Jurkat, Clone E6-1 (cell line): ENCODE results near the gene DOCK11. TPM values are rescaled to one million over a fixed set of nuclear protein-coding genes. Genes with fewer than 3 reads are reported as not detected.
"Not testable (repeated sequence)": the region's sequence is repeated elsewhere in the genome, so short reads cannot be mapped to it uniquely, and the experiment has no call there.

Experiments
- DNase-seq: peaks from one replicate; pipeline ENCODE4 v3.0.0-alpha.2; 2011; ENCODE audit warnings: low read depth, low spot score
- H3K4me3 ChIP-seq: 2 replicates; pipeline ENCODE4 v1.5.1; 2011; ENCODE audit warnings: mild to moderate bottlenecking, low read length, control low read depth, moderate library complexity
- polyA plus RNA-seq: library from polyadenylated mRNA; unstranded; fragments of >200 nt; gene quantifications from one replicate; pipeline ENCODE4 v1.2.1, GENCODE V29; 2012; ENCODE audit warnings: missing spikeins; ENCODE audit not compliant: insufficient read length, insufficient read depth

DOCK11 gene
- polyA plus RNA-seq = 14.4 TPM

GRCh38 chrX:118495061-118495921 is at the start of gene DOCK11:
TSS of gene DOCK11 (plus strand) at chrX:118495815. CDS start at chrX:118495972, 157 bp downstream.
- H3K4me3 ChIP-seq = peak within 1 kb of the TSS; percentile 70
- peak; percentile 83 for DNase-seq

DNA sequence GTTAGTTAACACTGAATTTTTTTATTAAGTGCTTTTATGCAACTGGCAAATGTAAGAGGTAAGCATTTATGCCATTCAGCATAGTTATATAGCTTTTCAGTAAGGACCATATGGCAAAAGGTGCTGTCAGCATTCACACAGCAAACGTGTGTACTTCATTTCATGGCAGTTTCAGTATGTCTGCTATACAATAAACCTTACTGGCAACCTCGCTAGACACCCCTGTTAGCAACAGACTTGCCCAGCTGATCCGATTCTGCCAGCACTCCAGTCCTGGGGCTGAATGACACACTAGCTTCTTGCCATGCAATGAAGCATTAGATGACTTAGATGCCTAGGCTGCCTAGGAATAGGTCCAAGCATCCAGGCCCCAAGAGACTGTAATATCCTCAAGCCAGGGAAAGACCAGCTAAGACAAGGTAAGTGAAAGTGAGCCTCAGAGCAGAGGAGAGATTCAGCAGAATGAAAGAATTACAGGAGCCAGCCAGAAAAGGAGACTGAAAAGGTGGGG is 47.3 kb upstream of the DOCK11 start:
- no peak for DNase-seq
- H3K4me3 ChIP-seq = no peak overlapping the region

DNA sequence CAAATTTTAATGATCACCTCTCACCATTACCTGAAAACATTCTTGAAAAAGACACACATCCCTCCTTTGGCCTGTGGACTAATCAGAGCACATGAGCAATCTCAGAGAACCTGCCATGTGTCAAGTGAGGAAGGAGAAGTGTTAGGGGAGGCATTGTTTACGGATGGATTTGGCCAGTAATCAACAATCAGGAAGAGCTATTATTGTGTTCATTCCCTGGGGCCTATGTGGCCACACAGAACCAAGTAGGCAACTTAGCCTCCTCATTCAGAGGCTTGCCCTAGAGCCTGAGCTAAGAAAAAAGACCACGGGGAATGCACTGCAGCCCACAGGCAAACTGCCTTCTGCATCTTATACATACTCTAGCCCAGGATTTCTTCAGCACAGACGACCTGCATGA is 40.6 kb upstream of the DOCK11 start:
- DNase-seq = no peak

GRCh38 chrX:118459494-118459893 is 36.1 kb upstream of the DOCK11 start:
- no peak overlapping the region for H3K4me3 ChIP-seq
- DNase-seq = peak; percentile 15

More for the DNA sequence above, 40.6 kb upstream of the DOCK11 start:
- H3K4me3 ChIP-seq = no peak overlapping the region

- DNase-seq = no peak
- H3K4me3 ChIP-seq = no peak overlapping the region
These were observed 31.1 kb upstream of the DOCK11 start for GRCh38 chrX:118464501-118464900.

- no peak for DNase-seq
These were observed 27.5 kb upstream of the DOCK11 start for GRCh38 chrX:118468122-118468521.

GRCh38 chrX:118470721-118471347 is 24.8 kb upstream of the DOCK11 start:
- not testable (repeated sequence) for DNase-seq, H3K4me3 ChIP-seq

More at GRCh38 chrX:118468122-118468521, 27.5 kb upstream of the DOCK11 start:
- no peak overlapping the region for H3K4me3 ChIP-seq

DNA sequence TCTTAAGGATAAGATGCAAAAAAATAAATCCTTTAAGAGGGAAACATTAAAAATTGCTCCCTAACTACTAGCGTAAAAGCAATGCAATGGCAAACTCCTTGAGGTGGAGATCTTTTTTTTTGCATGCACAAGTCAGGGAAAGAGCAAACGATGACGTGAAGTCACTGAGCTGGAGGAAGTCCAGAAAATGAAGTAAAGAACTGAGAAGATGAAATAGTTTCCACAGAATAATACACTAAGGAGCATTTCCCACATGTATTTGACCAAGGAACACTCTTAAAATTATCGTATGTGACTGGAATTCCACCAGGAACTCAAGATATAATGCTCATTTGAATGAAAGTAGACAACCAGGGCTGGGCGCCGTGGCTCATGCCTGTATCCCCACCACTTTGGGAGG is 21.0 kb upstream of the DOCK11 start:
- DNase-seq = no peak
- H3K4me3 ChIP-seq = no peak overlapping the region

- no peak for DNase-seq
- no peak overlapping the region for H3K4me3 ChIP-seq
These were observed 19.7 kb upstream of the DOCK11 start for GRCh38 chrX:118475903-118476302.

GRCh38 chrX:118480172-118480571 is 15.4 kb upstream of the DOCK11 start:
- H3K4me3 ChIP-seq = no peak overlapping the region

DNA sequence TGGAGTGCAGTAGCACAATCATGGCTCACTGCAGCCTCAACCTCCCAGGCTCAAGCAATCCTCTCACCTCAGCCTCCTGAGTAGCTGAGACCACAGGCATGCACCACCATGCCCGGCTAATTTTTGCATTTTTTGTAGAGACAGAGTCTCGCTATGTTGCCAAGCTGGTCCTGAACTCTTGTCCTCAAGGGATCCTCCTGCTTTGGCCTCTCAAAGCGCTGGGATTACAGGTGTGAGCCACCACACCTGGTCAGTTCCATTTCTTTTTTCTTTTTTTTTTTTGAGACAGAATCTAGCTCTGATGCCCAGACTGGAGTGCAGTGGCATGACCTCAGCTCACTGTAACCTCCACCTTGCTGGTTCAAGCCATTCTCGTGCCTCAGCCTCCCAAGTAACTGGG is 13.2 kb upstream of the DOCK11 start:
- not testable (repeated sequence) for DNase-seq, H3K4me3 ChIP-seq

More at GRCh38 chrX:118480172-118480571, 15.4 kb upstream of the DOCK11 start:
- no peak for DNase-seq

DNA sequence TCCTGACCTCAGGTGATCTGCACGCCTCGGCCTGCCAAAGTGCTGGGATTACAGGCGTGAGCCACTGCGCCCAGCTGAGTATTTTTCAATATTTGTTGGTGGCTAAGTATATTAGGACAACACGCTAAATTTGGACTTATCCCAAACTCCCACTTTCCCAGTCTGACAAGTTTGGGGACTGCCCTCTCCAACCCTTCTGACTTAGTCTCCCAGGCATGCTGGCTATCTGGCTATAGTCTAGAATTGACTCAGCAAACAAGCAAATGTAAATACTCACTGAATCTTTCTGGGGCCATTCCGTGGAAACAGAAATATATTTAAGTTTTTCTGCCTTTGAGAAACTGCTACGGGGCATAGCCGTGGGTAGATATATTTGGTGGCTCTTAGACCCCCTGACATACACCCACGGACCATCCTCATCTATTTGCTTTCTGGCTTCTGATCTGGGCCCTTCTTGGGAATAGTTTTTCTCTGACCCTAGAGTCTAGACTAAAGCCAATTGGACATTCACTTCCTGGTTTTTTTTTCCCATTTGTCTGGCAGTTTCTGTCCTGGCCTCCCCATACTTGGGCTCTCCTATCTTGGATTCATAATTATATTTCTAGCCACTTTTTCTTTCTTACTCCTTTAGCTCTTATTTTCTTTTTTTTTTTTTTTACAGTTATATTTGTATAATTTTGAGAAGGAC is 11.3 kb upstream of the DOCK11 start:
- DNase-seq = no peak
- no peak overlapping the region for H3K4me3 ChIP-seq

DNA sequence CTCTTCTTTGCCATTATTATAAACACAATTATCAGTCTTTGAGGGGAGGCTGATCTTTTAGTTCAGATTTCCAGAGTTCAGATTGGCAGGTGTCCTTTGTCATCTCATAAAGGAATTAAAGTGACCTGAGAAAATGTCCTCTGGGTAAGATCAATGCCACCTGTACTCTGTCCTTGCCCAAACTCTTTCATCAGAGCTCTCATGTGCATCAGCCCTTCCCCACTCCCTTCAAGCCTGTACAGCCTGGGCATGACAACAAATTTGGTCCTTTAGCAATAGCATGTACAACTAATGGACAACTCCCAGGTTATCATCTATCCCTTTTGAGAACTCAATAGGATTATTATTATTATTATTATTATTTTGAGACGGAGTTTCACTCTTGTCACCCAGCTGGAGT is 8.9 kb upstream of the DOCK11 start:
- not testable (repeated sequence) for DNase-seq, H3K4me3 ChIP-seq

DNA sequence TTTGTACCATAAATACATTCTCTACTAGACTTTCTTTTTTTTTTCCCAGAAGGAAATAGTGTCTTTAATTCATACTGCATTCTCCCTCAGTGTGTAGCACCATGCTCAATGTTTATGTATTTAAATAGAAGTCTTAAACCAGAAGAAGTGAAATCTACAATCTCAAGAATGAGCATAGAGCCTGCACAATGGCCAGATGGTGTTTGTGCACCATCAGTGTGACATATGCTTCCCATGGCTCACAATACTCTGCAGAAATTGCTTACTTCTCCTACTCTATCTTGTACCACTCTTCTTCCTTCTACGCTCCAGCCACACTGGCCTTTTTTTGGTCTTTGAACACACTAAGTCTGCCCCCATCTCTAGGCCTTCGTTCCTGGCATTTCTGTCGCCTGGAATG is 2.6 kb upstream of the DOCK11 start:
- no peak for DNase-seq
- H3K4me3 ChIP-seq = no peak overlapping the region

DNA sequence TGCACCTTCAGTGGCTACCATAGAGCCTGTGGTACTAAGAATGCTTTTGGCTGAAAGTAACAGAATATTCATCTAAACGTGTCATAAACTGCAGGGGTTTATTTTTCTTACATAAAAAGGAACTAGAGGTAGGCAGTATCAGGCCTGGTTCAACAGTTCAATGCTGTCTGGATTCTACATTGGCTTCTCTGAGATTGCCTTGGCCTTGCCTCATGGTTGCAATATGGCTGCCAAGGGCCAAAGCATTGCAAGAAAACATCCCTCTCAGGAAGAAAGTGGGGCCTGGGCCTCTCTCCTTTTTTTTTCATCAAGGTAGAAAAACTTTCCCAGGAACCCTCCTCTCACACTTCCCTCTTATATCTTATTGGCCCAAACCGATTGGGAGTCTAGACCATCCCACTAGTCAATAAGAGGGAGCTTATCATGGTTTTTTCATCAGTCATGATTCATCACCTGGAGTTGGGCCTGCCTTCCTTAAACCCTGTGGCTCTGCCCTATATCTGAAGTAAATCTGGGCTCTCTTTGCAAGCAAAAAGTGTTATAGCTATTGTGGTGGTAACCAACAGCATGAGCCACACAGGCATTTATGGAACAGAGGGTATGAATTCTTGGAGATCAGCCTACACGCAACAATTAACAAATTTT is 1.8 kb upstream of the DOCK11 start:
- H3K4me3 ChIP-seq = no peak overlapping the region
- no peak for DNase-seq

DNA sequence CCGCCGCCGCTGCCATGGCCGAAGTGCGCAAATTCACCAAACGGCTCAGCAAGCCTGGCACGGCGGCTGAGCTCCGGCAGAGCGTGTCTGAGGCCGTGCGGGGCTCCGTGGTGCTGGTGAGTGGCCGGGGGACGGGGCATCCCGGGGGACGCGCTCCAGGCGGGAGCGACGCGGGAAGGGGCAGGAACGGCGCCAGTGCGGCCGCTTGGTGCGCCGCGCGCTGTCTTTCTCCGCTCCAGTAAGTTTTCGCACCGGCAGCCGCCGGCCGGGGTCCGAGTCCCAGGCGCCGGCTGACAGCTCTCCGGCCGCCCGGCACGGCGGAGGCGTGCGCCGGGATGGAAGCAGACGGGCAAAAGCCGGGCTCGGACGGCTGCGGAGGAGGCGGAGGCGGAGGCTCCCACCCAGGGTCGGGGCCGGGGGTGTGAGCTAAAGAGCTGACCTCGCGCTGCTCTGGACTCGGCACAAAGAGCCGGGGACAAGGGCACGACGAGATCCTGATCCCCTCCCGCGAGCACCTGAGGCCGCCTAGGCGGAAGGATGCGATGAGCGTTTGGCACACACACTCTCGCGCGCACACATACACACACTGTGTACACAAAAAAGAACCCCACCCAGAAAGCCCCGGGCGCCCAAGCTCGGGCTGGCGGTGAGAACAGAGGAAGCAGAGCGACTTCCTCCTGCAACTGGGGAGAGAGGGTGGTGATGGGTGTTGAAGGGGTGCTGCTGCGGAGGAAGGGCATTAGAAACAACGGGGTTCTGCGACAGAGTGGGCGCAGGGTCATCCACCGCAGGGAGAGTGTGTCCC is 545 bp downstream of the DOCK11 start:
- H3K4me3 ChIP-seq = peak overlapping the region; percentile 70
- peak; percentile 69 for DNase-seq

DNA sequence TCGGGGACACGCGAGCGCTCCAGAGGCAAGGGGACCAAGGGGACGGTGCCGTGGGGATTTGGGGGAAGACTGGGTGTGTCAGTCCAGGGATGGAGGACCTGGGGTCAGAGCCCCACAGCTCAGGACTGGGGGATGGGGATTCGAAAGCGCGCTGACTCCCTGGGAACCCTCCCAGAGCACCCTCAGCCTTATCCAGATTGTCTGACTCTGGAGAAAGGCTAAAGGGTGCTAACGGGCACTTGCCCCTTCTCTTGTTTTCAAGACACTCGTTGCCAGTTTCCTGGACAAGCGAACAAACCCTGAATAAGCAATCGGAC is 1.1 kb downstream of the DOCK11 start:
- peak overlapping the region; percentile 70 for H3K4me3 ChIP-seq
- DNase-seq = no peak

- peak overlapping the region; percentile 70 for H3K4me3 ChIP-seq
- DNase-seq = no peak
These were observed 1.7 kb downstream of the DOCK11 start for GRCh38 chrX:118497180-118497818.
